Keratinocyte (primary cell): Measurements from ENCODE around the gene MESD.

Source experiments
- EZH2 ChIP-seq: IDR thresholded peaks from one replicate; pipeline ENCODE4 v1.6.1; 2012; ENCODE audit warnings: inconsistent platforms, mild to moderate bottlenecking, low read length, moderate library complexity
- TF ChIP-seq, protein P1 (sequence below), 3 experiments: IDR thresholded peaks in 1 of 3; conservative IDR thresholded peaks in 1 of 3; optimal IDR thresholded peaks in 1 of 3; 2 replicates in 2 of 3; 3 replicates in 1 of 3; pipeline versions ENCODE3 to v1.5.1; 2011; ENCODE audit warnings: low read length in 3 of 3, mild to moderate bottlenecking in 3 of 3, moderate library complexity in 2 of 3, control low read depth in 1 of 3, inconsistent platforms in 1 of 3; ENCODE audit not compliant: insufficient read depth in 2 of 3; ENCODE audit errors: extremely low read depth in 1 of 3

DNA sequence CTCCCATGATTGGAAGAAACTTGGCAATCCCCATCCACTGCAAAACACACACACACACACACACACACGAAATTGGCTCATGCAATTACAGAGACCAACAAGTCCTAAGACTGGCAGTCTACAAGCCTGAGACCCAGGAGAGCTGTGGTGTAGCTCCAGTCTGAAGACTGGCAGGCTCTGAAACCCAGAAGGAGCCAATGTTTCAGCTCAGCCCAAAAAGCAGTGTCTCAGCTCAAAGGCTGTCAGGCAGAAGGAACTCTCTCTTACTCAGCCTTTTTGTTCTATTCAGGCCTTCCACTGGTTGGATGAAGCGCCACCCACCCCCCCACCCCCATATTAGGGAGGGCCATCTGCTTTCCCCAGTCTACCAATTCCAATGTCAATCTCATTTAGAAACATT lies 32.1 kb downstream of the MESD start:
- TF ChIP-seq, protein P1, sequence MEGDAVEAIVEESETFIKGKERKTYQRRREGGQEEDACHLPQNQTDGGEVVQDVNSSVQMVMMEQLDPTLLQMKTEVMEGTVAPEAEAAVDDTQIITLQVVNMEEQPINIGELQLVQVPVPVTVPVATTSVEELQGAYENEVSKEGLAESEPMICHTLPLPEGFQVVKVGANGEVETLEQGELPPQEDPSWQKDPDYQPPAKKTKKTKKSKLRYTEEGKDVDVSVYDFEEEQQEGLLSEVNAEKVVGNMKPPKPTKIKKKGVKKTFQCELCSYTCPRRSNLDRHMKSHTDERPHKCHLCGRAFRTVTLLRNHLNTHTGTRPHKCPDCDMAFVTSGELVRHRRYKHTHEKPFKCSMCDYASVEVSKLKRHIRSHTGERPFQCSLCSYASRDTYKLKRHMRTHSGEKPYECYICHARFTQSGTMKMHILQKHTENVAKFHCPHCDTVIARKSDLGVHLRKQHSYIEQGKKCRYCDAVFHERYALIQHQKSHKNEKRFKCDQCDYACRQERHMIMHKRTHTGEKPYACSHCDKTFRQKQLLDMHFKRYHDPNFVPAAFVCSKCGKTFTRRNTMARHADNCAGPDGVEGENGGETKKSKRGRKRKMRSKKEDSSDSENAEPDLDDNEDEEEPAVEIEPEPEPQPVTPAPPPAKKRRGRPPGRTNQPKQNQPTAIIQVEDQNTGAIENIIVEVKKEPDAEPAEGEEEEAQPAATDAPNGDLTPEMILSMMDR (optimal IDR thresholded peaks at IDR 0.05 in 1 of 3, IDR thresholded peaks at IDR 0.05 in 1 of 3, conservative IDR thresholded peaks at IDR 0.05 in 1 of 3; ENCODE audit: extremely low read depth in 1 of 3, insufficient read depth in 2 of 3, low read length in 3 of 3), result no peak
- TF ChIP-seq EZH2, result no peak
